Endothelial cell of umbilical vein (primary cell): ENCODE results near the gene PLCB4. TPM values are rescaled to one million over a fixed set of nuclear protein-coding genes. Genes with fewer than 3 reads are reported as not detected.

Experiments used
- BruUV-seq: library from RNA; stranded (reverse); fragments of 400-500 nt; replicated peaks from 2 replicates; lab custom pipeline; 2021; lab: Mats Ljungman, UMichigan
- CTCF ChIA-PET: fragments of 300-600, 350-600 bp; sonication (Branson Sonifier 250); formaldehyde crosslinking; loops from one replicate; lab custom pipeline; 2021; ENCODE audit warnings: antibody characterized with exemption, inconsistent platforms; lab: Charles Lee
- POLR2A ChIA-PET: fragments of 300-600, 350-600 bp; sonication (Branson Sonifier 250); formaldehyde crosslinking; loops from one replicate; lab custom pipeline; 2021; ENCODE audit warnings: antibody characterized with exemption, inconsistent platforms; lab: Charles Lee
- DNase-seq: peaks from one replicate; pipeline ENCODE4 v3.0.0-alpha.2; 2011; ENCODE audit warnings: low read depth, low spot score
- FAIRE-seq: peaks from 2 replicates; lab custom pipeline; 2011; peaks lifted over from hg19 to GRCh38; lab: Jason Lieb, UNC
- H2AFZ ChIP-seq: 2 replicates; pipeline ENCODE4 v1.6.0; 2012; ENCODE audit warnings: low read depth, low read length, control low read depth, inconsistent platforms
- H3K27ac ChIP-seq: 2 replicates; pipeline ENCODE4 v1.5.1; 2011; ENCODE audit warnings: low read depth, mild to moderate bottlenecking, control low read depth, low read length, moderate library complexity; ENCODE audit not compliant: insufficient read depth
- H3K27me3 ChIP-seq, 2 experiments: 2 replicates each; pipeline versions ENCODE4 v1.6.0 to v1.6.1; 2011; ENCODE audit warnings: low read length in 2 of 2, mixed read lengths in 1 of 2; ENCODE audit not compliant: control insufficient read depth in 2 of 2, insufficient read depth in 2 of 2
- H3K36me3 ChIP-seq, 2 experiments: 2 replicates in 1 of 2; 3 replicates in 1 of 2; pipeline ENCODE4 v1.5.1; 2011; ENCODE audit warnings: low read length in 2 of 2, mild to moderate bottlenecking in 1 of 2, moderate library complexity in 1 of 2; ENCODE audit not compliant: control insufficient read depth in 2 of 2, insufficient read depth in 2 of 2; ENCODE audit errors: extremely low read depth in 1 of 2
- H3K4me1 ChIP-seq: 3 replicates; pipeline ENCODE4 v1.5.1; 2011; ENCODE audit warnings: mild to moderate bottlenecking, low read length; ENCODE audit not compliant: control insufficient read depth, insufficient read depth; ENCODE audit errors: extremely low read depth
- H3K4me2 ChIP-seq: 2 replicates; pipeline ENCODE4 v1.6.1; 2011; ENCODE audit warnings: low read length, control low read depth, mixed read lengths; ENCODE audit not compliant: insufficient read depth
- H3K4me3 ChIP-seq, 3 experiments: fragments of 200-600 bp in 1 of 3; sonication (generic), shearing (Covaris generic) in 1 of 3; replicated peaks in 1 of 3; 2 replicates each; pipeline ENCODE4 v1.5.1; 2011 to 2016; ENCODE audit warnings: control low read depth in 3 of 3, low read length in 3 of 3, mild to moderate bottlenecking in 2 of 3, inconsistent platforms in 1 of 3, low read depth in 1 of 3, moderate library complexity in 1 of 3; ENCODE audit not compliant: insufficient read depth in 1 of 3
- H3K79me2 ChIP-seq: 2 replicates; pipeline ENCODE4 v1.6.0; 2012; ENCODE audit warnings: low read length, inconsistent platforms; ENCODE audit not compliant: control insufficient read depth, insufficient read depth
- H3K9ac ChIP-seq: replicated peaks from 2 replicates; pipeline ENCODE3; 2011; ENCODE audit warnings: low read length, control low read depth; ENCODE audit not compliant: insufficient read depth; ENCODE audit errors: extremely low read depth
- H3K9me1 ChIP-seq: replicated peaks from 3 replicates; pipeline ENCODE4 v1.6.0; 2011; ENCODE audit warnings: mild to moderate bottlenecking, low read length; ENCODE audit not compliant: control insufficient read depth, insufficient read depth; ENCODE audit errors: extremely low read depth
- H3K9me3 ChIP-seq: replicated peaks from 2 replicates; pipeline ENCODE4 v1.5.1; 2012; ENCODE audit warnings: low read length, inconsistent platforms; ENCODE audit not compliant: control insufficient read depth, insufficient read depth
- H4K20me1 ChIP-seq: replicated peaks from 2 replicates; pipeline ENCODE3; 2011; ENCODE audit warnings: mild to moderate bottlenecking, low read length; ENCODE audit not compliant: control insufficient read depth, insufficient read depth; ENCODE audit errors: extremely low read depth
- CTCF ChIP-seq, 2 donors: IDR thresholded peaks; 1 replicate in 1 of 2; 2 replicates in 1 of 2; pipeline ENCODE4 v1.5.1; 2011; ENCODE audit warnings: low read length in 2 of 2, mild to moderate bottlenecking in 2 of 2, moderate library complexity in 2 of 2, control low read depth in 1 of 2, inconsistent platforms in 1 of 2, low read depth in 1 of 2; ENCODE audit not compliant: insufficient read depth in 1 of 2; ENCODE audit errors: extremely low read depth in 1 of 2
- EZH2 ChIP-seq: IDR thresholded peaks from 2 replicates; pipeline ENCODE4 v1.6.1; 2012; ENCODE audit warnings: borderline replicate concordance, low read depth, mild to moderate bottlenecking, moderate library complexity, low read length, inconsistent platforms; ENCODE audit not compliant: severe bottlenecking
- FOS ChIP-seq: IDR thresholded peaks from 2 replicates; pipeline ENCODE4 v1.6.1; 2011; ENCODE audit warnings: mild to moderate bottlenecking, low read length, moderate library complexity, borderline replicate concordance; ENCODE audit not compliant: insufficient read depth
- GATA2 ChIP-seq: IDR thresholded peaks from 2 replicates; pipeline ENCODE4 v1.7.0; 2011; ENCODE audit warnings: low read depth, mild to moderate bottlenecking, moderate library complexity, mixed read lengths, low read length; ENCODE audit not compliant: insufficient read length, insufficient read depth
- JUN ChIP-seq: IDR thresholded peaks from 2 replicates; pipeline ENCODE4 v1.6.1; 2011; ENCODE audit warnings: borderline replicate concordance, low read depth; ENCODE audit not compliant: insufficient read length, insufficient read depth
- MAX ChIP-seq: IDR thresholded peaks from 2 replicates; pipeline ENCODE4 v1.6.1; 2011; ENCODE audit not compliant: insufficient read depth, insufficient read length
- MYC ChIP-seq: IDR thresholded peaks from one replicate; pipeline ENCODE4 v1.6.1; 2011; ENCODE audit warnings: mild to moderate bottlenecking, low read depth, low read length
- POLR2A ChIP-seq: IDR thresholded peaks from 2 replicates; pipeline ENCODE4 v1.6.1; 2012; ENCODE audit warnings: low read depth, mild to moderate bottlenecking, control low read depth, low read length
- POLR2AphosphoS5 ChIP-seq: IDR thresholded peaks from 2 replicates; pipeline ENCODE4 v1.6.1; 2012; ENCODE audit warnings: low read depth, mild to moderate bottlenecking, control low read depth, low read length, moderate library complexity; ENCODE audit not compliant: insufficient read depth
- dilution Hi-C: fragments of 300-500 bp; cut with MboI; formaldehyde crosslinking; loops from one replicate; pipeline ENCODE4 v1.15.0; 2019; ENCODE audit warnings: low sequenced_read_pairs; ENCODE audit not compliant: extremely low pct_ligation_motif_present
- intact Hi-C: fragments of 100-400 bp; cut with micrococcal nuclease; formaldehyde crosslinking; loops from one replicate; pipeline ENCODE4 v1.10.0; 2022
- polyA plus RNA-seq, 4 experiments: library from polyadenylated mRNA; depleted of rRNA in 3 of 4; stranded (reverse) in 3 of 4; unstranded in 1 of 4; fragments of >200 nt; gene quantifications; 2 replicates each; pipeline versions ENCODE4 v1.2.1 to v1.2.3, GENCODE V29; 2011 to 2012; ENCODE audit warnings: missing spikeins in 1 of 4
- total RNA-seq: library from RNA; stranded (reverse); gene quantifications from 2 replicates; pipeline ENCODE4 v1.2.3, GENCODE V29; 2021

The PLCB4 gene
- total and polyA plus RNA-seq, 2 donors (not counting 3 experiments of a cell fraction or from before 2014, with no cell fraction given) = 0.37 to 1.7 TPM

GRCh38 chr20:9493803-9494202 is 424.9 kb downstream of the PLCB4 start:
- no peaks in the 10 kb centered on the region for H3K27me3 ChIP-seq
- no peaks in the 10 kb centered on the region for H3K9me1 ChIP-seq
- H3K27ac ChIP-seq = no peak overlapping the region
- H2AFZ ChIP-seq = no peak overlapping the region
- dilution Hi-C loops = no loop called here
- ChIA-PET CTCF (interaction anchor here (1.1 to 1.4 kb wide), 2 partner anchors 11 to 116 kb away, joined by 3 to 4 read pairs; no protein-coding TSS in a partner anchor), POLR2A (no interaction called here)
- H3K9ac ChIP-seq = no peak overlapping the region
- no peak overlapping the region for H3K4me2 ChIP-seq
- no peaks in the 10 kb centered on the region for H3K79me2 ChIP-seq
- no peaks in the 10 kb centered on the region for H3K9me3 ChIP-seq
- no peaks in the 10 kb centered on the region for H3K4me1 ChIP-seq
- DNase-seq (no peak), FAIRE-seq (no peak)
- no peaks in the 10 kb centered on the region for H3K36me3 ChIP-seq
- no peak overlapping the region for H3K4me3 ChIP-seq
- BruUV-seq = no TSS peak
- TF ChIP-seq POLR2AphosphoS5 (no peak), FOS (no peak), MAX (no peak), POLR2A (no peak), JUN (no peak), MYC (no peak), CTCF (IDR thresholded peaks at IDR 0.05; ENCODE audit: extremely low read depth in 1 of 2, insufficient read depth in 1 of 2, low read depth in 1 of 2, low read length in 2 of 2) (no peak), GATA2 (no peak), EZH2 (no peak)
- intact Hi-C loops = no loop called here
- no peaks in the 10 kb centered on the region for H4K20me1 ChIP-seq
